Inflammatory macrophage (primary cell): Measurements from ENCODE around the gene OVOL2.

Experiments
- DNase-seq, 2 donors: peaks; one replicate each; pipeline ENCODE4 v3.0.0-alpha.2; 2020 to 2022

OVOL2 gene

DNA sequence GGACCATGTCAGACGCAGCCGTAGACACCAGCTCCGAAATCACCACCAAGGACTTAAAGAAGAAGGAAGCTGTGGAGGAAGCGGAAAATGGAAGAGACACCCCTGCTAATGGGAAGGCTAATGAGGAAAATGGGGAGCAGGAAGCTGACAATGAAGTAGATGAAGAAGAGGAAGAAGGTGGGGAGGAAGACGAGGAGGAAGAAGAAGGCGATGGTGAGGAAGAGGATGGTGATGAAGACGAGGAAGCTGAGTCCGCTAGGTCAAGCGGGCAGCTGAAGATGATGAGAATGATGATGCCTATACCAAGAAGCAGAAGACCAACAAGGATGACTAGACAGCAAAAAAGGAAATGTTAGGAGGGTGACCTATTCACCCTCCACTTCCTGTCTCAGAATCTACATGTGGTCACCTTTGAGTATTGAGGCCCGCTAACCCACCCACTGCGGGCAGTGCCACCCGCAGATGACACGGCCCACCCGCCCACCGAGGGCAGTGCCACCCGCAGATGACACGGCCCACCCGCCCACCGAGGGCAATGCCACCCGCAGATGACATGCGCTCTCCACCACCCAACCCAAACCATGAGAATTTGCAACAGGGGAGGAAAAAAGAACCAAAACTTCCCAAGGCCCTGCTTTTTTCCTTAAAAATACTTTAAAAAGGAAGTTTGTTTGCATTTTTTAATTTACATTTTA is 45.6 kb downstream of the OVOL2 start:
- no peak for DNase-seq

DNA sequence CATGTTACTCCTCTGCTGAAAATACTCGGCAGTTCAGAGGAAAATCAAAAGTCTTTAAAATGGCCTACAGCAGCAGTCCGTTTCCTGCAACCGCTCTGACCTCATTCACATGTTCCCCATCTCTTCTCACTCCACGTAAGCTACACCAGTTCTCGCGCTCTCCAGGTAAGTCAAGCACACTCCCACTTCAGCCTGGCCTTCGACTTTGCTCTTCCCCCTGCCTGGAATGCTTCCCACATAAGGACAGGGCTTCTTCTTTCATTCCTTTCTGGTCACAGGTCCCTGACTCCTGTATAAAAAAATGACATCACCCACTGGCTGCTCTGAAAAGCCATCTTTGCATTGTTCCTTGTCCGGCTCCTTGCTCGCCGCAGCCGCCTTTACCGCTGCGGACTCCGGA is 46.2 kb downstream of the OVOL2 start:
- no peak for DNase-seq

GRCh38 chr20:18009116-18009515 is 48.6 kb downstream of the OVOL2 start:
- no peak for DNase-seq

- DNase-seq = no peak
These were observed 50.0 kb downstream of the OVOL2 start for GRCh38 chr20:18007534-18008292.

DNA sequence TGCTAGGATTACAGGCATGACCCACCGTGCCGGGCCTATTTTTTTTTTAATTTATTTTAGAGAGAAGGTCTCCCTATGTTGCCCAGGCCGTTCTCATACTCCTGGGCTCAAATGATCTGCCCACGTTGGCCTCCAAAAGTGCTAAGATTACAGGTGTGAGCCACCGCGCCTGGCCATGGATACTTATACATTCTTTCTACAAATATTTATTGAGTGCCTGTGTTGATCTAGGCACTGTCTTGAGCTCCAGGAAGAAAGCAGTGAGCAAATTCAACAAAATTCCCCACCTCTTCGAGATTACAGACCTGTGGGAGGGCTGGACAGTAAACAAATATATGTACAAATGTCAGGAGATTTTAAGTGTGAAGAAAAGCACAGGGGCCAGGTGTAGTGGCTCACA is 51.0 kb downstream of the OVOL2 start:
- DNase-seq = no peak

DNA sequence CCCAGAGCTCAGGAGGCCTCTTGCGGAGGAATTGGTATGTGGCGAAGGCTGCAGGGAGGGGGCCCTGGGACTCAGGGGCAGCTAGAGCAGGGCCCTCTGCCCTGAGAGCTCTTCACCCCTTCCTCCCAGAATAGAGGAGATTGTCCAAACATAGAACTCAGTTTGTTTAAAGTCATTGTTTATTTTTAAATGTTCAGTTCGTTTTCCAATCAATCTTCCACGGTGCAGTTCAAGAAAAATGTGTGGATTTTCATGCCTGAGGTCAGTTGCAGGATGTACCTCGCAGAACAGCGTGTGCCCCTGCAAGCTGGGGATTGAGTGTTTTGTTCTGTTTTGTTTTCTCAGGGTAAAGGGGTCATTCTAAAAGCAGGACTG is 51.7 kb downstream of the OVOL2 start:
- no peak for DNase-seq

DNA sequence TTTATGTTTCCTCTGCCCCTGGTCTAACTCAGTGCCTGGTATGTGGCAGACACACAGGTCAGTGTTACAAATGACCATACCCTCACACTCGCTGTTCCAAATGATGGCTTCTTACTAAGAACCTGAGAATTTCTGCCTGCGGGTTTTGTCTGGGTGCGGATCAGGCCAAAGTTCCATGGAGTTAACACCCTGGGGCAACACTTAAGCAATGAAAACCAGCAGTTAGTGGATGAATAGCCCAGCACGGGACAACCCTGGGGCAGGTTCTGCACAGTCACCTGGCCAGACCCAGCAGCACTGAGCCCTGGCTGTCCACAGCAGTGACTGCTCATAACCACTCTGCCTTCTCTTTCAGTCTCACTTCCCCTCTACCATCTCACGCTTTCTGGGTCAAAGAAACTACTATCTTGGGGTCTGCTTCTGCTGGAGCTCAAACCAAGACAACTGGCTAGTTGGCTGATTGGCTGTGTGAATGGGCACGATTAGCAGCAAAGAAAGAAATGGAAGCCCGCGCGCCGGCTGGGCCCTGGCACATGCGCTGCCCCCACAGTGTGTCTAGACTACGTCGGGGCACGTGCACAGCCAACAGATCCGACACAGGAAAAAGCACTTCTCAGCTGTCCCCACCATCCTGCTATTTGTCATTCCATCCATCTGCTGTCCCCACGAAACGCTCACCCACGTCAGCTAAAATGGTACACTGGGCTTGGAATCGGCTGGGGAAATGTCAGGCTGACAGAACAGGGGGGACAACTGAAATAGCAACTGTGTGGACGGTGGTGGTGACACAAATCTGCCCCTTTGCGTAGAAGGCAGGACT is 52.3 kb downstream of the OVOL2 start:
- DNase-seq = no peak

- DNase-seq = no peak
These were observed 53.2 kb downstream of the OVOL2 start for GRCh38 chr20:18004384-18005031.

- DNase-seq = no peak
These were observed 53.8 kb downstream of the OVOL2 start for GRCh38 chr20:18003897-18004296.

GRCh38 chr20:18001131-18001921 is 56.4 kb downstream of the OVOL2 start:
- peak; percentile 53 to 81 for DNase-seq

GRCh38 chr20:17999566-17999965 is 58.1 kb downstream of the OVOL2 start:
- DNase-seq = no peak

GRCh38 chr20:17998446-17998845 is 59.3 kb downstream of the OVOL2 start:
- no peak for DNase-seq

- DNase-seq = peak; percentile 62 to 69
These were observed 61.5 kb downstream of the OVOL2 start for GRCh38 chr20:17995967-17996819.

DNA sequence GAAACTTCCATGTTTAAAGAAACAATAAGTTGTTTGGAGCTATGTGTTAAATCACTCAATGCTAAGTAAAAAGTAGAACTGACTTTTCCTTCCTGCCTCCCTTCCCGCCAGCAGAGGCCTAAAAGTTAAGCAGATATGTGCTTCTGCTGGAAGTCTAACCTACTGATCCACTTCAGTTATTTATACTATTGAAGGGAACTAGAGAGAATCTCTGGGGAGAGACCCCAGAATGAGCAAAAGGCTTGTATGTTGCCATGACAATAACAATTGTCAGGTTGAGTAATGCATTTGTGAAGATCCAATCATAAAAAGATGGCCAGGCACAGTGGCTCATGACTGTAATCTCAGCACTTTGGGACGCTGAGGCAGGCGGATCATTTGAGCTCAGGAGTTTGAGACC is 64.2 kb downstream of the OVOL2 start:
- no peak for DNase-seq

GRCh38 chr20:17992847-17993513 is 64.7 kb downstream of the OVOL2 start:
- no peak for DNase-seq

DNA sequence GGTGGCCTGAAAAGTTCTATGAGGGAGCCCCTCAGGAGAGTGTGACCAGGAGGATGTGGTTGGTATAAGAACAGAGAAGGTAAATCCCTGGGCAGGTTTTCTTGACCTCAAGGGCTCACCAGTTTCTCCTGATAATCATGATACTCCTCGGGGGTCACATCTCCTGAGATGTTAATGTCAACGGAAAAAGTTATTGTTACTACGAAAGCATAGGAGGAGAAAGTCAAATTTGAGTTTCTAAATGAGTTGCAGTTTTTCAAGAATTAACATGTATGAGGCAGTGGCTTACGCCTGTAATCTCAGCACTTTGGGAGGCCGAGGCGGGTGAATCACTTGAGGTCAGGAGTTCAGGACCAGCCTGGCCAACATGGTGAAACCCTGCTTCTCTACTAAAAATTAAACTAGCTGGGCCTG is 65.5 kb downstream of the OVOL2 start:
- DNase-seq = no peak

- no peak for DNase-seq
These were observed 67.3 kb downstream of the OVOL2 start for GRCh38 chr20:17990278-17990972.

- no peak for DNase-seq
These were observed 69.7 kb downstream of the OVOL2 start for GRCh38 chr20:17987988-17988387.

GRCh38 chr20:17985388-17986018 is 72.2 kb downstream of the OVOL2 start:
- peak; percentile 18 to 26 for DNase-seq
